HPDE6-E6E7 (cell line): Measurements from ENCODE around the gene TMEM198.
A peak's percentile ranks its signal among the peaks of the same experiment; 100 is the strongest.

Experiments
- DNase-seq: peaks from one replicate; pipeline ENCODE4 v3.0.0; 2011; ENCODE audit warnings: missing footprints; ENCODE audit errors: extremely low spot score

TMEM198 gene

DNA sequence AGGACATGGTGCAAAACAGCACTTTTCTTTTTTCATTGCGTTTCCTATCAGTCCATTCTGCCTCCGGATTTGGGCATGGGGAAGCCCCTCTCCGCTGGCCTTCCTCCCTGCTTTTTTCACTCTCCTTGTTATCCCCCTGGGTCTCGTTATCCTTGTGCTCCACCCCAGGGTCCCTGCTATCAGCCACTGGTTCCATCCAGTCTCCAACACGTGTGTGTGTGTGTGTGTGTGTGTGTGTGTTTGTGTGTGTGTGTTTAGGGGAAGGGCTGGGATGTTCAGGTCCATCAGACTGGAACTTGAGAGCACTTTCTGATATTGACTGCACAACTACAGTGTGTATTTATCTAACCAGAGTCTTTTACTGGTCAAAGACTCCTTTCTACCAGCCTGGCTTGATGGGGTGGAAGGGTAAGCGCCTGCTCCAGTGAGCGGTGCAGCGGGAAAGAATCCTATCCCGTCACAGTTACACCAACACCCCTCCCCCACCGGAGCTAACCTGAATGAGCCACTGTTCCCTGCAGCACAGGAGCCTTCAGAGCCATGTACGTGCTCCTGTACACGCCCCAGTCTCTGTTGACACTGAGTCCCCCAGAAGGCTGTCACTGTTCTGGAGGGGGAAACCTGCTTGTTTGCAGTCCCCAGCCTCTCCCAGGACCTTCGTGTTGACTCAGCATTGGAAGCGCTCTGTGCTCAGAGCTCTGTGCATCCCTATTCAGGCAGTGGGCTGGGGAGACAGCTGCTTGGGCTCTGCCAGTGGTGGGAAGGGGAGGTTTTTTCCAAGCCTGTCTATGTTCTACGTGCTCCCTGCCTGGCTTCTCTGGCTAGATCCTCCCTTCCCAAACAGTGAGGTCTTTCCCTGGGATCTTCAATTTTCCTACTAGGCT lies 32.9 kb downstream of the TMEM198 start:
- DNase-seq = no peak

DNA sequence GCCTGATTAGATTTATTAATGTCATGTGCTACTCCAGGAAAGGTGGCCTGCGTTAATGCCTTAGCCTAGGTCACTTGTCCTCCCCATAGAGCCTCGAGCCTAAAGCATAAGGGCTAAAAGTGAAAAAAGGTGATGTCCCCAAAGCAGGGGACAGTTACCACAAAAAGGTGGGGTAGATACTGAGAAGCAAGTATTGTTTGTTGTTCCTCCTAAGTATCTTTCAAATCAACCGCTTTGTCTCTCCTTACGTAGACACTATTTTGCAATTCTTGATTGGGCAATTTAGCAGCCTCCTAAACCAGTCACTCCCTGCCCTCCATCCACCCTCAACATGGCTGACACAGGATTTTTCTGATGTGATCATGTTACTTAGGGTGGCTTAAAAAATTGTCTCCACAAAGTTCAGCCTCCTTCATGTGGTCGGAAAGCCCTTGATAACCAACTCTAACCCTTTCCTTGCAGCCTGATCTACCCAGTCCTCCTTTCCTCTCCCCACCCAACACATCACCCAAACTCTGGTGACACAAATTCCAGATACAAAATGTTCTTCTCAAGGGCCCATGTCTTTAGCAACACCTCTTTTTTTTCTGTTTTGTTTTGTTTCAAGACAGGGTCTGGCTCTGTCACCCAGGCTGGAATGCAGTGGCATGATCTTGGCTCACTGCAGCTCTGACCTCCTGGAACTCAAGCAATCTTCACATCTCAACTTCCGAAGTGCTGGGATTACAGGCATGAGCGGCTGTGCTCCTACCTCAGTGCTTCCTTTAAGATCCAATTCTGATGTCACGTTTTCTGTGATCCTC lies 35.2 kb downstream of the TMEM198 start:
- DNase-seq = no peak

DNA sequence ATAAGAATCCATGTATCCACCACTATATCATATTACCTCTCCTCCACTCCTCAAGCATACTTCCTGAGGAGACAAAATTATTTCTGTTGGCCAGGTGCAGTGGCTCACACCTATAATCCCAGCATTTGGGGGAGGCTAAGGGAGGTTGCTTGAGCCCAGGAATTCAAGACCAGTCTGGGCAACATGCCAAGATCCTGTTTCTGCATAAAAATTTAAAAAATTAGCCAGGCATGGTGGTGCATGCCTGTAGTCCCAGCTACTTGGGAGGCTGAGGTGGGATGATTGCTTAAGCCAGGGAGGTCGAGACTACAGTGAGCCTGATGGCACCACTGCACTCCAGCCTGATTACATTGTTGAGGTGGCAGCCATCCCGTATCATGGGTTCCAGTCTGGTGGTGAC lies 37.5 kb downstream of the TMEM198 start:
- DNase-seq = no peak

DNA sequence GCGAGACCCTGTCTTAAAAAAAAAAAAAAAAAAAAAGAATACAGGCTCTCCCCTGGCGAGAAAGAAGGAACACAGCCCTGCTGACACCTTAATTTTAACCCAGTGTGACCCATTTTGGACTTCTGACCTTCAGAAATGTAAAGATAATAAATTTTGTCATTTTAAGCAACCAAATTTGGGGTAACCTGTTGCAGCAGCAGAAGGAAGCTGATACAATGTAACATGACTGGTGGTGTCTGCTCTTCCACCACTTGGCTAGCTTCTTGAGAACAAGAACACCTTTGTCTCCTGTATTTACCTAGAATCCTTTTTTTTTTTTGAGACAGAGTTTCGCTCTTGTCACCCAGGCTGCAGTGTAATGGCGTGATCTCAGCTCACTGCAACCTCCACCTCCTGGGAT lies 47.3 kb downstream of the TMEM198 start:
- DNase-seq = no peak

DNA sequence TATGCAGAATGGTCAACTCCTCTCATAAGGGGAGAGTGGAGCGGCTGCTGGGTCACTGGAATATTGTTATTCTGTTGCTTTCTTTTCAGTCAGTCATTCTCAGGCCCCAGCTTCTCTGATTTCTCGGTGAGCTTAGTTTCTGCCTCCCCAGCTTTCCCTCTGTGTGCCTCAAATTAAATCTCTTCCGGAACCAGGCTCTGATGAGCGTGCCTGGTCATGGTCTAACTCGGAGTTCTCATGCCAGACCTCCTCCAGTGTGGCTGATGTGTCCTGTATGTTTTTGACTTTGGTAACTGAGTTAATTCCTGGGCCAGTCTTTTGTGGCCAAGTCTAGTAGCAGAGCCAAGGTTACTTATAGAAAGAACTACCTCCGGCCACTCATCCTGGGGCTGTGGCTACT lies 48.9 kb downstream of the TMEM198 start:
- no peak for DNase-seq

DNA sequence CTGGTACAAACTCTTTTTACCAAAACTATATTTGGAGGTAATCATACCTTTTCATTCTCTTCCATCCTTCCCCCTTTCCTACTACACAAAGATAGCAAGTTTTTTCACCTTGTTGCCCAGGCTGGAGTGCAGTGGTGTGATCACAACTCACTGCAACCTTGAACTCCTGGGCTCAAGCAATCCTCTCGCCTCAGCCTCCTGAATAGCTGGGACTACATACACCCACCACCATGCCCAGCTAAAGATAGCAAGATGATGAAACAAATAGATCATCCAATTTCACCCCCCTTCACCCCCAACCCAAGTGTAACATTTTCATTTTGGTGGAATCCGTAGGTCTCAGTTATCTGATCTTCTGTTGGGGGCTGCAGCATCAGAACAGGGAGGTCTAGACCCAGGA lies 49.3 kb downstream of the TMEM198 start:
- no peak for DNase-seq

DNA sequence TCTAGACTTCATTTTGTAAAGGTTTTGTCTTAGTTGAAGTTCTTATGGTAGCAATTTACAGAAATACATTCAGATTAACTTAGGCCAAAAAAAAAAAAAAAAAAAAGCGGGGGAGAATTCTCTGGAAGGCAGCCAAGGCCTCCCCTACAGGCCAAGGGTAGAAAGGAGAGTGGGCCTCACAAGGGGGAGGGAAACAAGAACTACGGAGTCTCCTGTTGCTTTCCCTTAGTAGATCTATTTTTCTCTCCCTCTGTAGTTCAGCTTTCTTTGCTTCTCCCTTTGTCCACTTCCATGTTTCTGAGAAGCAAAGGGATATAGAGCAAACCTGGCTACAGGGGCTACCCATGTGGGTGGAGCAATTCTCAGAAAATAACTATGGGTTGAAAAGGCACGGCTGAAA lies 51.4 kb downstream of the TMEM198 start:
- no peak for DNase-seq

DNA sequence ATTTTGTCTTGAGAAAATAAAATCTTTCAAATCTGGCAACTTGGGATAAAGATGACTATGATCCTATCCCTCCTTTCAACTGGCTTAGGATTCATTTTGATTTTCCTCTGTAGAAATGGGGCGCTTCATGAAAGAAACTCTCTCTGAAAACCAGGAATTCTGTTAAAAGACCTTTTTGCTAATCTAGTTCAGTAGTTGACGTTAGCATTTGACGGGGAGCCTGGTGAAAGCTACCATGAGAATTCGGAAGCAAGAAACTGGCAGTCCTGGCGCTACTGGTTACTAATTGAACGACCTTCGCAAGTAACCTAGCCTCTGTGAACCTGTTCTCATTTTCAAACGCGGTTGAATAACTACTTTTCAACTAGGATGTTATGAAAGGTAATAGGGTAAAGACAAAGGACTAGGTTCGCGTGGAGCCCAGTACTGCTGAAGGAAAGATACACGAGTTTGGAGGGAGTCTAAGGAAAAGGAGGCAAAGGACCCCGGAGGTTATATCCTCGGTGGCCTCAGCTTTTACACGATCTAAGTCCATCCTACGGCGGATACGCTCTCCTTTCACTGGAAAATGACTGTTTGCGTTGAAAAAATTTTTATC lies 53.2 kb downstream of the TMEM198 start:
- no peak for DNase-seq

DNA sequence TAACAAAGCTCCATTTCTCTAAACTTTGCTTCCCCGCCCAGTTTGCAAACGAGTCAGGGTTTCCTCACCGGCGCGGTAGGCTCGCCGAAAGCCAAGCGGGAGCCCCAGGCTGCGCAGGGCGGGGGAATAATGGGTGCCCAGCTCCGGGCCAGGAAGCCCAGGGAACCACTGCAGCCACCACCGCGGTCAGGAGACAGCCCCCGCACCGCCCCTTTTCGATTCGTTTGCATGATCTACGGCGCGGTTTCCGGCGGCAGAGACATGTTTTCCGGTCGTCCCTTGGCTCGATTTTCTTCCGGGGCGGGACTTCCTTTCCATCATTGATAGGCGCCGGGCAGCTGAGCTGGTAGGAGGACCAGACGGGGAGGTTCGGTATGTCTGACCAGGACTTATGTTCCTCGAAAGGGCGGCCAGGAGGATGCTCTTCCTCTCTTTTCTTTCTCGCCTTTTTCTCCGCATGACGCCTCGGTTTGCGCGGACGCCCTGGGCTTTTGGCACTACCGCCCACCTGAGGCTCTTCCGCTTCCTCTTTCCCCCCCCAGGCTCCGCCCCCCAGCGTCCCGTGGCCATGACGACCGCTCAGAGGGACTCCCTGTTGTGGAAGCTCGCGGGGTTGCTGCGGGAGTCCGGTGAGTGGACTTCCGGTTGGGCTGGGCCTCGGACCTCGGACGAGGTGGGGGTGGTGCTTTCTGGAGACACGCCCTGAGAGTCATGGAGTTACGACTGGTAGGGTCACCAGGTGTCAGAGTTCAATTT lies 53.9 kb downstream of the TMEM198 start, which contains the start of gene STK11IP:
Gene STK11IP (plus strand): TSS at position 306 of the 756 bp plus-strand sequence. CDS start 263 bp downstream, at position 569.
- DNase-seq = peak; percentile 99

DNA sequence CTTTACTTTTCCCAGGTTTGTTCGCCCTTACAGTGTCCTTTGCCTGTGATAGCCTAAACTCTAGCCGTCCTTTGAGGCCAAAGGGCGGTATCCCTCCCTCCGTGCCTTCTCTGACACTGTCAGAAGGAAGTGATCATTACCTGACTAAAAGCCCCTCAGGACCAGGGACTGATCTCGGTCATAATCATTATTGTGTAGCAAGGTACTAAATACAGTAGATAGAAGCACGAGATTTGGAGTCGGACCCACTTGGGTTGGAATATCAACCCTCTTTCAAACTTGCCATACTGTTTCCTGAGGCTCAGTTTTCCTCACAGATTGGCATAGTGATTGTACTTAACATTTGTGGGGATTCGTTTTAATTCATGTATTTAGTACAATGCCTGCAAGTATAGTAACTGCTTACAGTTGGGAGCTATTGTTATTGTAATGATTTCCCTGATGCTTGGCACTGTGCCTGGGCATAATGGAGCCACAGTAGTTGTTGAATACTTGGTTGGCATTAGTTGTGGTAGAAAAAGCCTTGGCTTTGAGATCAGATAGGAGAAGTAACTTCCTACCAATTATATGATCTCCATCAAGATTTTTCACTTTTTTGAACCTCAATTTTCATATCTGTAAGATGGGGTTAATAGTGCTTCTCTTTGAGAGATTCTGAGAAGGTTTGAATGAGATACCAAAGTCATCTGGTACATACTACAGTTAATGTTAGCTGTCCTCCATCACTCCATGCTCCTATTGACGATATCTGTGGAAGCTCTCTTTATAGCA lies 54.7 kb downstream of the TMEM198 start:
- DNase-seq = no peak
